Measurements from ENCODE around the gene FAM131A. TPM values are rescaled to one million over a fixed set of nuclear protein-coding genes. Genes with fewer than 3 reads are reported as not detected.

The FAM131A gene
- total and polyA plus RNA-seq, 2 of the 4 experiments (the other 2 are of a cell fraction): 10.8 to 19.5 TPM

- DNase-seq (peak; percentile 50), ATAC-seq (ENCODE audit: low read depth) (peak; percentile 64)
- Histone ChIP-seq H3K4me3 (ENCODE audit: insufficient read depth, low read depth, low read length) (no peak overlapping the region), H2BK120ac (ENCODE audit: low read depth, low read length) (no peak overlapping the region), H3K9me3 (ENCODE audit: control insufficient read depth, insufficient read depth, low read length) (no peaks in the 10 kb centered on the region), H2BK15ac (ENCODE audit: low read depth, low read length) (no peak overlapping the region), H2BK5ac (ENCODE audit: low read depth, low read length, poor library complexity, severe bottlenecking) (no peak overlapping the region), H3K4me1 (ENCODE audit: control insufficient read depth, insufficient read depth, low read length) (peaks cover 18% of the 10 kb centered on the region), H3K14ac (replicated peaks; ENCODE audit: low read depth, low read length) (no peak overlapping the region), H3K79me1 (ENCODE audit: low read depth in 1 of 2, low read length in 2 of 2) (peaks cover 7 to 25% of the 10 kb centered on the region in 2 experiments; a peak in 3 of 4 replicates), H3K4ac (ENCODE audit: low read depth, low read length) (no peak overlapping the region), H2BK20ac (ENCODE audit: low read depth, low read length) (no peak overlapping the region), H2AFZ (replicated peaks; ENCODE audit: low read length, poor library complexity) (no peak overlapping the region), H3K56ac (ENCODE audit: extremely low read depth, insufficient read depth, low read length) (no peak overlapping the region), H4K91ac (ENCODE audit: insufficient read depth, low read depth, low read length) (no peak overlapping the region), H3K4me2 (ENCODE audit: low read depth, low read length) (no peak overlapping the region), H3K27ac (ENCODE audit: insufficient read depth, low read length) (no peak overlapping the region), H3K27me3 (ENCODE audit: control insufficient read depth, insufficient read depth, low read length) (no peaks in the 10 kb centered on the region), H4K8ac (ENCODE audit: low read depth in 2 of 2, low read length in 2 of 2) (no peak overlapping the region), H2AK9ac (replicated peaks; ENCODE audit: low read depth, low read length, poor library complexity) (no peak overlapping the region), H3K9ac (ENCODE audit: low read depth, low read length) (no peak overlapping the region), H2AK5ac (ENCODE audit: low read depth, low read length) (no peak overlapping the region), H3K9me1 (ENCODE audit: insufficient read depth, low read length) (peaks cover 12% of the 10 kb centered on the region), H3K23ac (ENCODE audit: low read depth, low read length) (no peak overlapping the region), H4K20me1 (ENCODE audit: insufficient read depth, low read length) (peaks cover 3% of the 10 kb centered on the region; the same call in 1 of the 2 replicates), H3K36me3 (ENCODE audit: control insufficient read depth, insufficient read depth, low read length) (peaks cover 24% of the 10 kb centered on the region), H4K5ac (ENCODE audit: low read depth, low read length) (no peak overlapping the region), H3K18ac (ENCODE audit: low read depth, low read length) (no peak overlapping the region)
- dilution Hi-C loops (cut with HindIII; ENCODE audit: low sequenced_read_pairs, unreplicated experiment): no loop called here
- intact Hi-C loops (cut with micrococcal nuclease): loop anchor here (10.0 kb wide), 1 partner anchor 1429 kb away; no protein-coding TSS in a partner anchor
- in situ Hi-C loops (cut with MboI; ENCODE audit: low sequenced_read_pairs): no loop called here
- ChIA-PET POLR2A (ENCODE audit: unreplicated experiment) (no interaction called here), CTCF (interaction anchor here (0.7 kb wide), 1 partner anchor 9 kb away, joined by 4 read pairs; no protein-coding TSS in a partner anchor)
- no CpG with 5 or more reads among the region's 14 CpGs for WGBS, 2 experiments (ENCODE audit: extremely low coverage in 2 of 2, insufficient read length in 1 of 2)
- no TSS peak for BruUV-seq (replicated peaks)
- TF ChIP-seq MXI1 (IDR thresholded peaks at IDR 0.05; ENCODE audit: borderline replicate concordance, low read depth, low read length) (no peak), BHLHE40 (IDR thresholded peaks at IDR 0.05; ENCODE audit: low read depth, low read length) (no peak), SMC3 (IDR thresholded peaks at IDR 0.05; ENCODE audit: low read depth, low read length) (peak; percentile 34), NFE2L2 (IDR thresholded peaks at IDR 0.05; ENCODE audit: low read depth, low read length) (no peak), USF2 (IDR thresholded peaks at IDR 0.05; ENCODE audit: low read depth, low read length) (peak; percentile 59), CTCF (conservative IDR thresholded peaks at IDR 0.05; ENCODE audit: low read depth, low read length) (peak; percentile 41), CEBPB (IDR thresholded peaks at IDR 0.05; ENCODE audit: low read depth, low read length) (no peak), RAD21 (IDR thresholded peaks at IDR 0.05; ENCODE audit: low read length) (peak; percentile 37), CHD1 (IDR thresholded peaks at IDR 0.05; ENCODE audit: low read depth, low read length) (no peak), MAZ (IDR thresholded peaks at IDR 0.05; ENCODE audit: borderline replicate concordance, low read depth, low read length) (no peak), RFX5 (IDR thresholded peaks at IDR 0.05; ENCODE audit: low read depth, low read length) (no peak), ELK1 (IDR thresholded peaks at IDR 0.05; ENCODE audit: borderline replicate concordance, low read depth, low read length) (no peak), MAFK (IDR thresholded peaks at IDR 0.05; ENCODE audit: low read depth, low read length) (no peak)
Observed at GRCh38 chr3:184345317-184346144, 8.1 kb downstream of the FAM131A start.

Data from IMR-90 (cell line).